ENCODE measurements around the gene LRRC51.

Gene LRRC51

GRCh38 chr11:72100462-72100861 is 19.8 kb downstream of the LRRC51 start:
- H4K20me1 ChIP-seq (ENCODE audit: insufficient read depth, low read length): no peaks in the 10 kb centered on the region
- H2AFZ ChIP-seq (ENCODE audit: low read length): no peak overlapping the region
- H3K9ac ChIP-seq (ENCODE audit: low read length): no peak overlapping the region
- TF ChIP-seq EZH2 (optimal IDR thresholded peaks at IDR 0.05; ENCODE audit: low read depth, low read length) (no peak), EZH2phosphoT487 (IDR thresholded peaks at IDR 0.05; ENCODE audit: low read length) (no peak), CTCF (IDR thresholded peaks at IDR 0.05; ENCODE audit: low read length) (no peak)
- no peaks in the 10 kb centered on the region for H3K9me3 ChIP-seq (replicated peaks; ENCODE audit: insufficient read depth, low read length)
- peaks cover 38% of the 10 kb centered on the region for H3K79me2 ChIP-seq (ENCODE audit: low read length)
- peaks cover 12% of the 10 kb centered on the region for H3K4me1 ChIP-seq (ENCODE audit: low read length)
- no peak for DNase-seq
- no peak overlapping the region for H3K4me3 ChIP-seq (ENCODE audit: low read length)
- no peak overlapping the region for H3K4me2 ChIP-seq (ENCODE audit: low read depth, low read length)
- no peaks in the 10 kb centered on the region for H3K36me3 ChIP-seq (replicated peaks; ENCODE audit: insufficient read depth, low read length)
- H3F3A ChIP-seq (ENCODE audit: insufficient read depth, low read length): peaks cover 3% of the 10 kb centered on the region; the same call in 1 of the 2 replicates
- H3K27ac ChIP-seq (ENCODE audit: low read length): no peak overlapping the region
- H3K9me2 ChIP-seq (replicated peaks; ENCODE audit: insufficient read depth, low read length): no peaks in the 10 kb centered on the region
- H3K27me3 ChIP-seq (replicated peaks; ENCODE audit: insufficient read depth, low read length): no peaks in the 10 kb centered on the region

- no peaks in the 10 kb centered on the region for H3K36me3 ChIP-seq (replicated peaks; ENCODE audit: insufficient read depth, low read length)
- no peaks in the 10 kb centered on the region for H3K9me2 ChIP-seq (replicated peaks; ENCODE audit: insufficient read depth, low read length)
- DNase-seq: no peak
- peak overlapping the region; percentile 91 for H3K9ac ChIP-seq (ENCODE audit: low read length)
- H3F3A ChIP-seq (ENCODE audit: insufficient read depth, low read length): peaks cover 3% of the 10 kb centered on the region; the same call in 1 of the 2 replicates
- H2AFZ ChIP-seq (ENCODE audit: low read length): no peak overlapping the region
- peak overlapping the region; percentile 85; the same call in 1 of the 2 replicates for H3K27ac ChIP-seq (ENCODE audit: low read length)
- H3K4me2 ChIP-seq (ENCODE audit: low read depth, low read length): peak overlapping the region; percentile 71
- no peak for TF ChIP-seq CTCF (IDR thresholded peaks at IDR 0.05; ENCODE audit: low read length)
- no peak for TF ChIP-seq EZH2phosphoT487 (IDR thresholded peaks at IDR 0.05; ENCODE audit: low read length)
- TF ChIP-seq EZH2 (optimal IDR thresholded peaks at IDR 0.05; ENCODE audit: low read depth, low read length): no peak
- H4K20me1 ChIP-seq (ENCODE audit: insufficient read depth, low read length): no peaks in the 10 kb centered on the region
- H3K79me2 ChIP-seq (ENCODE audit: low read length): peaks cover 38% of the 10 kb centered on the region
- H3K4me1 ChIP-seq (ENCODE audit: low read length): peaks cover 12% of the 10 kb centered on the region
- H3K4me3 ChIP-seq (ENCODE audit: low read length): peak overlapping the region; percentile 86
- no peaks in the 10 kb centered on the region for H3K27me3 ChIP-seq (replicated peaks; ENCODE audit: insufficient read depth, low read length)
- H3K9me3 ChIP-seq (replicated peaks; ENCODE audit: insufficient read depth, low read length): no peaks in the 10 kb centered on the region
Measured at GRCh38 chr11:72102162-72102561, 21.5 kb downstream of the LRRC51 start.

GRCh38 chr11:72102631-72102945 is 21.9 kb downstream of the LRRC51 start:
- Histone ChIP-seq H3F3A (ENCODE audit: insufficient read depth, low read length) (peaks cover 3% of the 10 kb centered on the region; the same call in 1 of the 2 replicates), H2AFZ (ENCODE audit: low read length) (peak overlapping the region; percentile 82), H3K27me3 (replicated peaks; ENCODE audit: insufficient read depth, low read length) (no peaks in the 10 kb centered on the region), H3K79me2 (ENCODE audit: low read length) (peaks cover 38% of the 10 kb centered on the region), H3K9me2 (replicated peaks; ENCODE audit: insufficient read depth, low read length) (no peaks in the 10 kb centered on the region), H4K20me1 (ENCODE audit: insufficient read depth, low read length) (no peaks in the 10 kb centered on the region), H3K9me3 (replicated peaks; ENCODE audit: insufficient read depth, low read length) (no peaks in the 10 kb centered on the region), H3K27ac (ENCODE audit: low read length) (peak overlapping the region; percentile 85), H3K4me2 (ENCODE audit: low read depth, low read length) (peak overlapping the region; percentile 71), H3K4me3 (ENCODE audit: low read length) (peak overlapping the region; percentile 86), H3K4me1 (ENCODE audit: low read length) (peaks cover 12% of the 10 kb centered on the region), H3K36me3 (replicated peaks; ENCODE audit: insufficient read depth, low read length) (no peaks in the 10 kb centered on the region), H3K9ac (ENCODE audit: low read length) (peak overlapping the region; percentile 91)
- no peak for DNase-seq
- TF ChIP-seq CTCF (IDR thresholded peaks at IDR 0.05; ENCODE audit: low read length) (no peak), EZH2 (optimal IDR thresholded peaks at IDR 0.05; ENCODE audit: low read depth, low read length) (no peak), EZH2phosphoT487 (IDR thresholded peaks at IDR 0.05; ENCODE audit: low read length) (no peak)
